ENCODE results near the gene PRKCE.

GRCh38 chr2:46072101-46072820 lies 420.8 kb downstream of the PRKCE start:
- no peak for TF ChIP-seq CTCF (IDR thresholded peaks at IDR 0.05)
- no peak for TF ChIP-seq POLR2A (IDR thresholded peaks at IDR 0.05)
